ENCODE measurements around the gene FANCL. TPM values are rescaled to one million over a fixed set of nuclear protein-coding genes. Genes with fewer than 3 reads are reported as not detected.
A peak's percentile ranks its signal among the peaks of the same experiment; 100 is the strongest.

FANCL gene
- total and polyA plus RNA-seq, 9 of the 15 experiments (the other 6 are each of a cell fraction or from before 2014, with no cell fraction given) = 36.7 to 120 (median 58.5) TPM

- TF ChIP-seq AFF1 (IDR thresholded peaks at IDR 0.05; ENCODE audit: low read depth in 1 of 2, partially characterized antibody in 2 of 2) (no peak), ATF4 (CRISPR knock-in tag; IDR thresholded peaks at IDR 0.05) (no peak), MAZ (CRISPR knock-in tag; conservative IDR thresholded peaks at IDR 0.05 in 1 of 2, IDR thresholded peaks at IDR 0.05 in 1 of 2) (peak; percentile 61 to 74; a peak in 3 of 4 replicates), CTCFL (IDR thresholded peaks at IDR 0.05; ENCODE audit: borderline replicate concordance, insufficient read depth, low read depth, low read length, poor library complexity, severe bottlenecking) (no peak), ZNF395 (CRISPR knock-in tag; IDR thresholded peaks at IDR 0.05) (no peak; the same call in 1 of the 2 replicates), GABPA (tag; conservative IDR thresholded peaks at IDR 0.05; ENCODE audit: low read depth) (peak; percentile 90), MEF2D (tag; conservative IDR thresholded peaks at IDR 0.05; ENCODE audit: low read depth) (no peak), PHB (CRISPR knock-in tag; IDR thresholded peaks at IDR 0.05) (no peak), E2F6 (IDR thresholded peaks at IDR 0.05; ENCODE audit: borderline replicate concordance in 1 of 2, extremely low read depth in 1 of 2, insufficient read depth in 1 of 2, insufficient read length in 1 of 2, low read depth in 1 of 2, low read length in 1 of 2, poor library complexity in 1 of 2, severe bottlenecking in 1 of 2) (peak; percentile 99), ZNF431 (CRISPR knock-in tag; IDR thresholded peaks at IDR 0.05) (no peak), POLR3A (IDR thresholded peaks at IDR 0.05; ENCODE audit: borderline replicate concordance, extremely low read depth, insufficient read depth, insufficient read length) (no peak)
Observed at GRCh38 chr2:58240670-58241545, at the start of gene FANCL (continued).

All from K562 (cell line).